Activated naive CD8-positive, alpha-beta T cell (primary cell): ENCODE results near the gene STK11.

Experiments
- H3K27ac Mint-ChIP-seq: one replicate; pipeline ENCODE4 v1.8.0; 2021; ENCODE audit warnings: mixed read lengths
- H3K27me3 Mint-ChIP-seq: one replicate; pipeline ENCODE4 v1.8.0; 2021; ENCODE audit warnings: mixed read lengths
- H3K36me3 Mint-ChIP-seq: one replicate; pipeline ENCODE4 v1.8.0; 2021; ENCODE audit warnings: mixed read lengths
- H3K4me1 Mint-ChIP-seq: one replicate; pipeline ENCODE4 v1.8.0; 2021; ENCODE audit warnings: low read depth, mixed read lengths
- H3K4me3 Mint-ChIP-seq: one replicate; pipeline ENCODE4 v1.8.0; 2021; ENCODE audit warnings: mild to moderate bottlenecking, mixed read lengths
- H3K9me3 Mint-ChIP-seq: one replicate; pipeline ENCODE4 v1.8.0; 2021; ENCODE audit warnings: low read depth, mixed read lengths

STK11 gene

DNA sequence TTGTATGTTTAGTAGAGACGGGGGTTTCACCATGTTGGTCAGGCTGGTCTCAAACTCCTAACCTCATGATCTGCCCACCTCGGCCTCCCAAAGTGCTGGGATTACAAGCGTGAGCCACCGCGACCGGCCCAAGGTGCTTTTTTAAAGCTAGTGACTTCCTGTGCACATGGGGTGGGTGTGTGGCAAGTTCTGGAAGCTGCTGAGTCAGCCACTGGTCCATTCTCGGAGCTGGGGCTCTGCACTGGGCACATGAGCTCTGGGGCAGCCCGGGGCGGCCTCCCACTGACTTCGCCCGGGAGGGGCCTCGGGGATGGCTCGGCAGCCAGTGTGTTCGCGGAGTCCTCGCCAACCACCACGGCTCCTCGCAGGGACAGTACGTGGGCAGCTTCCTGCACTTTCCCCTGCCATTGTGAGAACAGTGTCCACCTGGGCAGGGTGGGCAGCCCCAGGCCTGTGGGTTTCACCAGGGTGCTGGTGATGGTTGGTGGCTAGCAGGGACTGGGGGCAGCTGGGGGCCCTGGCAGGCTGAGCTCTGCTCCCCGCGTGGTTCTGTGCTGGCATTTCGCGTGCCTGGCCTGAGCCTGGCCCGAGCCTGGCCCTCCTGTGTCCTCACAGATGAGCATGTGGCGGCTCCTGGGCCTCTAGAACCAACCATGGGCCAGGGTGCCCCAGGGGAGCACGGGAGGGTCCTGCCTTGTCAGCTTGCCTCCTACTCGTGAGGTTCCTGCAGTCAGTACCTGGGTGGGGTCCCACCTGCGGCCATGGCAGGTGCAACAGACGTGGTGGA is 20.1 kb downstream of the STK11 start:
- H3K4me3 Mint-ChIP-seq = no peak overlapping the region
- no peaks in the 10 kb centered on the region for H3K27me3 Mint-ChIP-seq
- no peak overlapping the region for H3K27ac Mint-ChIP-seq
- no peaks in the 10 kb centered on the region for H3K4me1 Mint-ChIP-seq
- H3K36me3 Mint-ChIP-seq = no peaks in the 10 kb centered on the region
- H3K9me3 Mint-ChIP-seq = no peaks in the 10 kb centered on the region

DNA sequence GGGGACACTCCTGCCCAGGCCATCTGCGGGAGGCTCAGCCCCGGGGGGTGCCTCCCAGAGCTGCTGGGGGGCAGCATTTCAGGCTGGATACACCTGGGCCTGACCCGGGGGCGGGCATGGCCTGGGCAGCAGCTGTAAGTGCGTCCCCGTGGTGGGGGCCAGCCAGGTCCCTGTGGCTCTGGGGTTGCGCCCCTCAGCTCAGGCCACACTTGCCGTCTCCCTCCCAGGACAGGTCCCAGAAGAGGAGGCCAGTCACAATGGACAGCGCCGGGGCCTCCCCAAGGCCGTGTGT is 20.6 kb downstream of the STK11 start:
- Mint-ChIP-seq H3K27me3 (no peaks in the 10 kb centered on the region), H3K9me3 (no peaks in the 10 kb centered on the region), H3K4me3 (no peak overlapping the region), H3K36me3 (no peaks in the 10 kb centered on the region), H3K27ac (no peak overlapping the region), H3K4me1 (no peaks in the 10 kb centered on the region)

DNA sequence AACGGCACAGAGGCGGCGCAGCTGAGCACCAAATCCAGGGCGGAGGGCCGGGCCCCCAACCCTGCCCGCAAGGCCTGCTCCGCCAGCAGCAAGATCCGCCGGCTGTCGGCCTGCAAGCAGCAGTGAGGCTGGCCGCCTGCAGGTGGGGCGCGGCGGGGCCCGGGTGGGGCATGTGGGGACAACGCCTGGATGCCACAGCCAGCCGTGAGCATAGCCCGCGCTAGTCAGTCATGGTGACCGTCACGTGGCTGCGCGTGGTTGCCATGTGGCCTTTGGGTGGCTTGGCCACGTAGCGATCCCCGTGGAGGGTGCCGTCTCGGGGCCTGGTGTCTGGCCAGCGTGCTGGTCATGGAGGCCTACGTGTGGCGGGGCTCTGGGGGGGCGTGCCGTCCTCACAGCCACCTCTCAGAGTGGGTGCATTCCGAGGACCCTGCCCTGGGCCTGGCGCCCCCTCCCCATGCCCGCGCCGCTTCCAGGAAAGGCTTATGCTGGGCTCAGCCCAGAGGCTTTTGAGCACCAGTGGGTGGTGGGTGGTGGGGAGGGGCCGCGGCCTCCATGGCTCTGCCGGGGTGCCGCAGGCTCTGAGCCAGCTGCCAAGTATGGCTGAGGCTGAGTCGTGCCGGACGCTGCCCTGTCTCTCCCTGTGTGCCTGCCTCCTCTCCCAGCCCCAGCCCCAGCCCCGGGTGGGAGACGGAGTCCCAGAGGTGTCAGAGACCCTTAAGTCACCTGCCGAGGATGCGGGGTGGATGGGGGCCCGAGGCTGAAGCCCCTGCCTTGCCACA is 21.1 kb downstream of the STK11 start:
- no peak overlapping the region for H3K27ac Mint-ChIP-seq
- H3K36me3 Mint-ChIP-seq = no peaks in the 10 kb centered on the region
- no peaks in the 10 kb centered on the region for H3K27me3 Mint-ChIP-seq
- H3K4me1 Mint-ChIP-seq = no peaks in the 10 kb centered on the region
- H3K4me3 Mint-ChIP-seq = no peak overlapping the region
- H3K9me3 Mint-ChIP-seq = no peaks in the 10 kb centered on the region

DNA sequence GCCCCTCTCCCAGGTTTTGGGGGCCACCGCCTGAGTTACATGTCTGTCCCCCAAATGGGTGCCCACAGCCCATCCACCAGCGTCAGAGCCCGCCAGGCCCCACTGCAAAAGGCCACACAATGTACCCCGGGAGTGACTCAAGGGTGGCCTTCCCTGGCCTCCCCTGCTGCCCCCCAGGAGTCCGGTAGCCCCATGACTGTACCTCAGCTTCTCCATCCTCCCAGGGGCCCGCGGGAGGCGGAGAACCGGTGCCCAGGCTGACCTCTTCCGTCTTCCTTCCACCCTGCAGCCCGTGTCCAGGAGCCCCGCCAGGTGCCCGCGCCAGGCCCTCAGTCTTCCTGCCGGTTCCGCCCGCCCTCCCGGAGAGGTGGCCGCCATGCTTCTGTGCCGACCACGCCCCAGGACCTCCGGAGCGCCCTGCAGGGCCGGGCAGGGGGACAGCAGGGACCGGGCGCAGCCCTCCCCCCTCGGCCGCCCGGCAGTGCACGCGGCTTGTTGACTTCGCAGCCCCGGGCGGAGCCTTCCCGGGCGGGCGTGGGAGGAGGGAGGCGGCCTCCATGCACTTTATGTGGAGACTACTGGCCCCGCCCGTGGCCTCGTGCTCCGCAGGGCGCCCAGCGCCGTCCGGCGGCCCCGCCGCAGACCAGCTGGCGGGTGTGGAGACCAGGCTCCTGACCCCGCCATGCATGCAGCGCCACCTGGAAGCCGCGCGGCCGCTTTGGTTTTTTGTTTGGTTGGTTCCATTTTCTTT is 21.9 kb downstream of the STK11 start:
- Mint-ChIP-seq H3K27ac (no peak overlapping the region), H3K4me1 (no peaks in the 10 kb centered on the region), H3K27me3 (no peaks in the 10 kb centered on the region), H3K9me3 (no peaks in the 10 kb centered on the region), H3K36me3 (no peaks in the 10 kb centered on the region), H3K4me3 (no peak overlapping the region)

DNA sequence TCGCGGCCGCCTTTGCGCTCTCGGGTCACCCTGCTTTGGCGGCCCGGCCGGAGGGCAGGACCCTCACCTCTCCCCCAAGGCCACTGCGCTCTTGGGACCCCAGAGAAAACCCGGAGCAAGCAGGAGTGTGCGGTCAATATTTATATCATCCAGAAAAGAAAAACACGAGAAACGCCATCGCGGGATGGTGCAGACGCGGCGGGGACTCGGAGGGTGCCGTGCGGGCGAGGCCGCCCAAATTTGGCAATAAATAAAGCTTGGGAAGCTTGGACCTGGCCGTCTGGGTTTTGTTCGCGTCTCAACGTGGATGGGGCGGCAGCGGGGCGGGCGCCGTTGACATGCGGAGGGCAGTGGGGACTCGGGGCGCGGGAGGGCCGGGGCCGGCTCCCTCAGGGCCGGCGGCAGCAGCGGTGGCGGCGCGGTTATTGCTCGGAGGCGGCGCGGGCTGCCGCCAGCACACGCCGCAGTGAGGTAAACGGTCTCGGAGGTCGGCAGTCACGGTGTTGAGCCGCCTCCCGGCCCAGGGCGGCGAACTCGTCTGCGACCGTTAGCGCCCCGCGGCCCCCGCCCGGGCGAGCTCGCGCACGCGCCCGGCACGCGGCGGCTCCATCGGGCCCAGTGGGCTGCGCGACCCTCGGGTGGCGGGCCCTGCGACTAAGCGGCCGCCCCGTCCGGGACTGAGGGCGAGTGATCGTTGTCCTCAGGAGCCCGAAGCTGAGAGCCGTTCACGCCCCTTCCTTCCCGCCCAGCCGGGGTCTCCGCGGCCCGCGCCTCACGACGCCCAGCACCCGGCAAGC is 22.8 kb downstream of the STK11 start:
- no peaks in the 10 kb centered on the region for H3K4me1 Mint-ChIP-seq
- no peaks in the 10 kb centered on the region for H3K9me3 Mint-ChIP-seq
- no peak overlapping the region for H3K4me3 Mint-ChIP-seq
- no peak overlapping the region for H3K27ac Mint-ChIP-seq
- H3K36me3 Mint-ChIP-seq = no peaks in the 10 kb centered on the region
- no peaks in the 10 kb centered on the region for H3K27me3 Mint-ChIP-seq

DNA sequence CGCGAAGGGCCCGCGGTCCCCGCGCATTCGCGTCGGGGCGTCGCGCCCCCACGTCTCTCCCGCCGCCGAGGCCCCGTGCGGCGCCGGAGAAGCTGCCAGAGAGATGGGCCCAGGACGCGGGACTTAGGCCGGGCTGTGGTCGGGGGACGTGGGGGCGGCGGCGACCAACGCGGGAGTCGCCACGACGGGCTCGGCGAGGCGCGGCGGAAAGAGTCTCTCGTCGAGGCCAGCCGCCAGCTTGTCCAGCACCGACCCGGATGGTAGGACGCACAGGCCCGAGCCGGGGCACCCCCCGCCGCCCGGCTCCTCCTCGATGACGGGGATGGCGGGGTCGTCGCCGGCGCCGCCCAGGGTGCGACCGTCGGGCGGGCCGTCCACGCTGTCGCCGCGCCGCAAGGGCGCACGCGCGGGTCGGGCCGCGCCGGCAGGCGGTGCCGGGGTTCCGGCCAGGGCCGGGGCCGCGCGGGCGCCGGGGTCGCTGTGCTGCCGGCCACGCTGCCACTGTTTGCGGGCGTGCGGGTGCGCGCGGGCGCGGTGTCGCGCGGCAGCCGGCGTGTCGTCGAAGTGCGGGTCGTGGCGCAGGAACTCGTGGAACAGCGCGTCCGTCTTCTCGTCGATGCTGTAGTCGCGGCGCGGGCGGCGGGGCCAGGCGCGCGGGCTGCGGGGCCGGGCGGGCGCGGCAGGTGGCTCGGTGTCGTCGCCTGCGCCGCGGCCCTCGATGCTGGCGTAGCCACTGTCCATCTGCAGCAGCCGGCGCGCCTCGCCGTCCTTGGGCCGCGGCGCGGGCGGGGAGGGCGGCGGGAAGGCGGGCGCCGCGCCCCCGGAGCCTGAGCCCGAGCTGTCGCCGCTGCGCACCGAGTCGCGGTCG is 23.7 kb downstream of the STK11 start:
- H3K27ac Mint-ChIP-seq = no peak overlapping the region
- no peak overlapping the region for H3K4me3 Mint-ChIP-seq
- H3K4me1 Mint-ChIP-seq = no peaks in the 10 kb centered on the region

DNA sequence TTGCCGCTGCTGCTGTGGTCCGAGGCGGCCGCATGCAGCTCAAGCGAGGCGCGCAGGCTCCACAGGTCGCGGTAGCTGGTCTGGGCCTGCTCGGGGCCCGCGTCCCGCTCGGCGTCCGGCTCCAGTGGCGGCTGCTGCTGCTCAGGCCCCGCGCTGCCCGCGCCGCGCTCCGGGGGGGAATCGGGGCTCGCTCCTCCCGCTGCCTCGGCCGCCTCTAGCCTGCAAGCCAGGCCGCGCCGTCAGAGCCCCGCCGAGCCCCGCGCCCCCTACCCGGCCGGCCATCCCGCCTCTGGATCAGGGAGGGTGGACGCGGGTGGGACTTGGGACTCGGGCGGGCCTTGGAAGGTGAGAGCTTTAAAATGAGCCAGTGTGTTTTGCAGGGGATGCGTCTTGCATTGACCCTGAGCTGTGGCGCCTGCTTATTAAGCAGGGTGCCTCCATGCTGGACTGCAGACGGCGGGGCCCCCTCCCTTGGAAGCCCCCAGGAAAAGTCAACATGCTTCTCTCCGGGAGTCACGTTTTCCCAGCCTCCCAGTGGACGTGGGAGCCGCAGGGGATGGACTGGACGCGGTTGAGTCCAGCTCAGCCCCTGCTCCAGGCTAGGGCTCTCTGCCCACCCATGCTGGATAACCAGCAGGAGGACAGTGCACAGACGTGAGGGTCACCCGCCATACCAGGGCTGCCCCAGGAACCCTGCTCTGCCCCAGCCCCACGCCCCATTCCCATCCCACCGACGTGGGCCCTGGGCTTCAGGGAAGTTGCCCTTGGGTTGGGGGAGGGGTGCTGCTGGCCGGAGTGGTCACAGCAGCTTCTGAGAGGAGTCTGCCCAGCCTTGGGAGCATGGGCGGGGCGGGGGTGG is 24.6 kb downstream of the STK11 start:
- H3K4me1 Mint-ChIP-seq = no peaks in the 10 kb centered on the region
- no peak overlapping the region for H3K4me3 Mint-ChIP-seq
- H3K9me3 Mint-ChIP-seq = no peaks in the 10 kb centered on the region
- H3K27me3 Mint-ChIP-seq = no peaks in the 10 kb centered on the region
- H3K27ac Mint-ChIP-seq = no peak overlapping the region
- no peaks in the 10 kb centered on the region for H3K36me3 Mint-ChIP-seq

More for the DNA sequence above, 23.7 kb downstream of the STK11 start:
- Mint-ChIP-seq H3K9me3 (no peaks in the 10 kb centered on the region), H3K27me3 (no peaks in the 10 kb centered on the region), H3K36me3 (no peaks in the 10 kb centered on the region)

DNA sequence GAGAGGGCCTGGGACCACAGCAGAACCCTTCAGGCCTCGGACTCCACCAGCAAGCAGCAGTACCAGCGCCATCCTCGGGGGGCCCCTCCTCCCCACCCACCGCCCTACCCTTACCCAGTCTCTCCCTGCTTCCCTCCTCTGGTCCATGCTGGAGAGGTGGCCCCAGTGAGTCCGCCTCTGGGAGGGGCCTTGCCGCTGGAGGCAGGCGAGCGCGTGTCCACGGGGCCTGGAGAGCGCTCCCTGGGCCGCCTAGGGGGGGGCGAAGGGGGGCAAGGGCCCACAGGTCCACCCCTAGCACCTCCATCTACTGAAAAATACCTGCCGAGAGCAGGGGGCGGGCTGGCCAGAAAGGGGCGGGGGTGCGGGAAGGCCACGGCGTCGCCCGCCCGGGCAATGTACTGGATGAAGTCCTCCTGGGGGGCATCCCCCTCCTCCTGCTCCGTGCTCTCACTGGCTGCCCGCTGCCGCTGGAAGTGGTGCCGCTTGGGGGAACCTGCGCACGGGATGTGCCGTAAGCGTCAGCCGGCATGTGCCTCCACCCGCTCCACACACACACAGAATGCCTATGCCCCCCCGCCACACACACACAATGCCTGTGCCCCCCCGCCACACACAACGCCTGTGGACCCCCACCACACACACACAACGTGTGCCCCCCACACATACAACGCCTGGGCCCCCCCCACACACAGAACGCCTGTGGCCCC is 25.4 kb downstream of the STK11 start:
- Mint-ChIP-seq H3K27ac (no peak overlapping the region), H3K4me3 (no peak overlapping the region), H3K27me3 (no peaks in the 10 kb centered on the region), H3K4me1 (no peaks in the 10 kb centered on the region), H3K9me3 (no peaks in the 10 kb centered on the region), H3K36me3 (no peaks in the 10 kb centered on the region)

DNA sequence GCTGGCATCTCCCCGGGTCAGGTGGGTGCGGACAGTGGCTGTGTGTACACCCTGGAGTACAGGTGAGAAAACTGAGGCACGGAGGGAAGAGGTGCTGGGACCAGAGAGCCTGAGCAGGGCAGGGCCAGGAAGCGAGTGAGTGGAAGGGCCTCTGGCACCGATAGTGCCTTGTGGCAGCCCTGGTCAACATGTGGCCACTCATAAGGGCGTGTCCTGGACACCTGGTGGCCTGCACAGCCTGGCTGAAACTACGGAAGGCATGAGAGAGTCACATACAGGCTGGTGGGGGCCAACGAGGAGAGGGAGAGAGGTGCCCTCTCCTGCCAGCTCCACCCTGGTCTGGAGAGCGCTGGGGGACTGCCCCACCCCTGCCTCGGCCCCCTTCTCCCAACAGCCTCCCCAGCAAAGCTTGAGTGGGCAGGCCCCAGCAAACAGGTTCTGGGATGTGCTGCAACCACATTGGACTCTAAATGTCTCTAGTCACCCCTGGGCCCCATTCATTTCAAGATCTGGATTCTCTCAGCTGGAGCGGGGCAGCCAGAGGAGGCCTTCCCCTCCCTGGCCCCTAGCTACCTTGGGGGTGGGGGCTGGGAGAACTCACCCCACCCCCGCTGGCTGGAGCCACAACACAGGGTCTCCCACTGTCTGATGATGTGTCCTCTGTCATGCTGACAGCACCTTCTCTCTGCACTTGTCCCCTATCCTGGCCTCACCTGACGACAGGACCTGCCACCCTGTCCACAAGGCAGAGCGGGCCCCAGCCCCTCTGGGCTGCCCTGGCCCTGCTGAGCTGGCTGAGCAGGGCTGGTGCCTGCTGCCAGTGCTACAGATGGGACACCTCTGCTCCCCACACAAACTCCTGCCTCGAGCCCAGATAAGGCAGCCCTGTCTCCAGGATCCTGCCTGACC is 26.4 kb downstream of the STK11 start:
- Mint-ChIP-seq H3K27me3 (no peaks in the 10 kb centered on the region), H3K36me3 (no peaks in the 10 kb centered on the region), H3K27ac (no peak overlapping the region), H3K9me3 (no peaks in the 10 kb centered on the region), H3K4me1 (no peaks in the 10 kb centered on the region), H3K4me3 (no peak overlapping the region)

DNA sequence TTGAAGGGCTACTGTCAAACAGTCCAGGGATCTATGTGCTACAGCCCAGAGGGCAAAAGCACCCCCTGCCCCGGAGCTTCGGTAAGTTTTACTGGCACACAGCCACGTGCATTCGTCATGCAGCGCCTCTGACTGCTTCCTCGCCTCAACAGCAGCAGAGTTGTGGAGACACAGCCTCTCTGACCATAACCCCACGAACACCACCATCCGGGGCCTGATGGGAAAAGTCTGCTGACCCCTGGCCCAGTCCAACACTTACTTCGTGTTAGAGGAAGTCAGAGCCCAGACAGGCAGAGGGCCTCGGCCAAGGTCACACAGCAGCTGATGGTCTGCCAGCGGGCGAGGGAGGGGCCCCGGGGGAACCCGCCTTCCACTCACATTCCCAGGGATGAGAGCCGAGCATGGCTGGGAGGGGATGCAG is 27.1 kb downstream of the STK11 start:
- H3K27ac Mint-ChIP-seq = no peak overlapping the region
- no peaks in the 10 kb centered on the region for H3K36me3 Mint-ChIP-seq
- no peaks in the 10 kb centered on the region for H3K4me1 Mint-ChIP-seq
- no peak overlapping the region for H3K4me3 Mint-ChIP-seq
- H3K27me3 Mint-ChIP-seq = no peaks in the 10 kb centered on the region
- H3K9me3 Mint-ChIP-seq = no peaks in the 10 kb centered on the region

DNA sequence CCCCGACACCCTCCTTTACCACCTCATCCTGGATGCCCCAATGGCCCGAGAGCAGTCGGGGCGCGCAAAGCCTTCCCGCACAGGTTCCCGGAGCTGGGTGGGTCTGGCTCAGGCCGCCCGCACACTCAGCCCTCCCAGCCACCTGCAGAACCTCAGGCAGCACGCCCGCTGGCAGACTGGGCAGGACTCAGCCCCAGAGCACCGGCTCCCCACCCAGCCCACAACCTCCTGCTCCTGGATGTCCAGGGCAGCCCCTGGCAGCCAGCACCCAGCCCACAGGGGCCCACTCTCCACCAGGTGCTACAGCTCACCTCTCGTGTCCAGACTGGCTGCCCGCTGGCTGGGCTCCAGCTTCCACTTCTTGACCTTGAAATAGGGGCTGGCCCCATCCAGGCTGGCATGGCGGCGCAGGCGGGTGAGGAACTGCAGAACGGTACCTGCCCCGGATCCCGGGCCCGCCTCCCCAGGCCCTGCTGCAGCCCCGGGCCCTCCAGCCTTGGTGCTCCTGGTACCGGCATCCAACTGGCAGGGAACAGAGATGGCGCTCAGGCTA is 27.6 kb downstream of the STK11 start:
- Mint-ChIP-seq H3K27me3 (no peaks in the 10 kb centered on the region), H3K4me1 (no peaks in the 10 kb centered on the region), H3K27ac (no peak overlapping the region), H3K4me3 (no peak overlapping the region), H3K36me3 (no peaks in the 10 kb centered on the region), H3K9me3 (no peaks in the 10 kb centered on the region)
